K562 (cell line): ENCODE results near the gene PRELID1. TPM values are rescaled to one million over a fixed set of nuclear protein-coding genes. Genes with fewer than 3 reads are reported as not detected.

Experiments
- ATAC-seq: fragments of 200-7000 bp; cut with Tn5 transposase; 3 replicates; pipeline ENCODE4 v1.9.1; 2020; ENCODE audit warnings: moderate library complexity
- BruUV-seq: library from RNA; stranded (reverse); fragments of 400-500 nt; replicated peaks from 2 replicates; lab custom pipeline; 2021; lab: Mats Ljungman, UMichigan
- CTCF ChIA-PET: fragments of 300-600 bp; formaldehyde crosslinking; extraction: SDS; loops from one replicate; lab custom pipeline; 2021; ENCODE audit warnings: low intra/inter-chr PET ratio; lab: Yijun Ruan, JAX
- POLR2A ChIA-PET: fragments of 300-600, 350-650 bp; sonication (Branson Sonifier 250); formaldehyde crosslinking; extraction: SDS; loops from one replicate; lab custom pipeline; 2021; ENCODE audit warnings: antibody characterized with exemption, inconsistent platforms; lab: Yijun Ruan, JAX
- DNase-seq, 4 experiments: peaks; one replicate each; pipeline versions ENCODE4 v3.0.0 to v3.0.0-alpha.2; 2011 to 2018; ENCODE audit warnings: low spot score in 3 of 4, mixed read lengths in 3 of 4; ENCODE audit errors: extremely low read depth in 1 of 4
- FAIRE-seq: peaks from 2 replicates; lab custom pipeline; 2011; peaks lifted over from hg19 to GRCh38; lab: Jason Lieb, UNC
- H2AFZ ChIP-seq: 2 replicates; pipeline ENCODE4 v1.6.0; 2011; ENCODE audit warnings: low read depth, low read length, control low read depth, inconsistent platforms
- H3K27ac ChIP-seq: fragments of 200-600 bp; 3 replicates; pipeline ENCODE4 v1.8.0; 2011; ENCODE audit warnings: low read depth, mild to moderate bottlenecking, control low read depth, inconsistent platforms, low read length, moderate library complexity, mixed read lengths; ENCODE audit errors: extremely low read depth
- H3K27me3 ChIP-seq, 2 experiments: fragments of 300-600 bp in 1 of 2; 2 replicates in 1 of 2; 3 replicates in 1 of 2; pipeline versions ENCODE4 v1.6.0 to v1.8.0; 2011; ENCODE audit warnings: inconsistent platforms in 2 of 2, low read length in 2 of 2, mild to moderate bottlenecking in 1 of 2, mixed read lengths in 1 of 2, moderate library complexity in 1 of 2; ENCODE audit not compliant: control insufficient read depth in 2 of 2, insufficient read depth in 2 of 2
- H3K36me3 ChIP-seq: fragments of 300-600 bp; 3 replicates; pipeline ENCODE4 v1.8.0; 2011; ENCODE audit warnings: mild to moderate bottlenecking, low read length, inconsistent platforms; ENCODE audit not compliant: control insufficient read depth, insufficient read depth
- H3K4me1 ChIP-seq, 2 experiments: fragments of 200-600 bp in 1 of 2; replicated peaks in 1 of 2; 2 replicates in 1 of 2; 3 replicates in 1 of 2; pipeline versions ENCODE4 v1.5.1 to v1.8.0; 2011; ENCODE audit warnings: inconsistent platforms in 2 of 2, low read length in 2 of 2, mild to moderate bottlenecking in 1 of 2, mixed read lengths in 1 of 2, moderate library complexity in 1 of 2; ENCODE audit not compliant: control insufficient read depth in 2 of 2, insufficient read depth in 2 of 2
- H3K4me2 ChIP-seq: 2 replicates; pipeline ENCODE4 v1.6.1; 2011; ENCODE audit warnings: low read length, control low read depth, inconsistent platforms, mixed read lengths; ENCODE audit not compliant: insufficient read depth
- H3K4me3 ChIP-seq: fragments of 200-600 bp; sonication (generic), shearing (Covaris generic); 2 replicates; pipeline ENCODE4 v1.5.1; 2016; ENCODE audit warnings: control low read depth, inconsistent platforms
- H3K79me2 ChIP-seq: fragments of 200-600 bp; 3 replicates; pipeline ENCODE4 v1.8.0; 2011; ENCODE audit warnings: low read length, inconsistent platforms; ENCODE audit not compliant: control insufficient read depth, insufficient read depth
- H3K9ac ChIP-seq, 2 experiments: 2 replicates each; pipeline versions ENCODE4 v1.6.0 to v1.6.1; 2011; ENCODE audit warnings: low read depth in 2 of 2, low read length in 2 of 2, control low read depth in 1 of 2, inconsistent platforms in 1 of 2, mild to moderate bottlenecking in 1 of 2, mixed read lengths in 1 of 2; ENCODE audit not compliant: insufficient read depth in 1 of 2
- H3K9me1 ChIP-seq: one replicate; pipeline ENCODE4 v1.6.0; 2011; ENCODE audit warnings: inconsistent platforms, mild to moderate bottlenecking, low read length, moderate library complexity; ENCODE audit not compliant: control insufficient read depth, insufficient read depth
- H3K9me3 ChIP-seq: replicated peaks from 2 replicates; pipeline ENCODE4 v1.5.1; 2011; ENCODE audit warnings: low read depth, low read length, inconsistent platforms; ENCODE audit not compliant: control insufficient read depth, insufficient read depth
- H4K20me1 ChIP-seq: replicated peaks from 2 replicates; pipeline ENCODE4 v1.6.1; 2011; ENCODE audit warnings: low read length, inconsistent platforms, mixed read lengths; ENCODE audit not compliant: control insufficient read depth, insufficient read depth
- TRIM24 ChIP-seq, 2 experiments: fragments of 450-650 bp; IDR thresholded peaks; 2 replicates each; pipeline ENCODE4 v1.6.1; 2016
- WGBS: fragments of 100-300 bp; shearing (Covaris generic); methylation state at CpG from one replicate; pipeline ENCODE4 v1.1.6; 2016; ENCODE audit warnings: low coverage, mixed read lengths; ENCODE audit not compliant: insufficient coverage; ENCODE audit errors: missing lambda C conversion rate; 5-methylcytosine and 5-hydroxymethylcytosine counted together
- in situ Hi-C: fragments of 300-500 bp; cut with MboI; formaldehyde crosslinking; loops from 4 replicates; pipeline ENCODE4 v1.15.0; 2018; ENCODE audit warnings: inconsistent platforms, mixed read lengths
- intact Hi-C: fragments of 100-400 bp; cut with micrococcal nuclease; formaldehyde crosslinking; loops from 2 replicates; pipeline ENCODE4 v1.14.2; 2022
- polyA plus RNA-seq, 8 experiments: library from polyadenylated mRNA; depleted of rRNA in 4 of 8; stranded (reverse) in 5 of 8; unstranded in 3 of 8; fragments of >200 nt; fragmentation: Nextera tagmentation in 2 of 8; fragmentation: Illumina TruSeq in 1 of 8; extraction: Ambion mirVana in 2 of 8; extraction: Trizol in 1 of 8; gene quantifications; 2 replicates each; pipeline versions ENCODE4 v1.2.1 to v1.2.3, GENCODE V29; 2011 to 2014; ENCODE audit warnings: inconsistent platforms in 1 of 8, missing spikeins in 1 of 8
- total RNA-seq, 7 experiments: library from RNA; depleted of rRNA in 6 of 7; stranded (reverse); fragments of >200 nt in 6 of 7; fragmentation: Illumina TruSeq in 2 of 7; extraction: Trizol in 2 of 7; gene quantifications; 2 replicates each; pipeline versions ENCODE4 v1.2.1 to v1.2.3, GENCODE V29; 2011 to 2021; ENCODE audit warnings: low replicate concordance in 1 of 7
- TF ChIP-seq, protein P1 (sequence below), 3 experiments: IDR thresholded peaks in 2 of 3; conservative IDR thresholded peaks in 1 of 3; 2 replicates each; pipeline ENCODE4 v1.5.1; 2011 to 2012; ENCODE audit warnings: low read length in 3 of 3, mild to moderate bottlenecking in 3 of 3, control low read depth in 2 of 3, improper control_type of control experiment in 1 of 3, inconsistent platforms in 1 of 3, low read depth in 1 of 3, mixed read lengths in 1 of 3, moderate library complexity in 1 of 3; ENCODE audit not compliant: insufficient read depth in 2 of 3

The PRELID1 gene
- total and polyA plus RNA-seq, 9 of the 15 experiments (the other 6 are each of a cell fraction or from before 2014, with no cell fraction given) = 40.1 to 484 (median 340) TPM

DNA sequence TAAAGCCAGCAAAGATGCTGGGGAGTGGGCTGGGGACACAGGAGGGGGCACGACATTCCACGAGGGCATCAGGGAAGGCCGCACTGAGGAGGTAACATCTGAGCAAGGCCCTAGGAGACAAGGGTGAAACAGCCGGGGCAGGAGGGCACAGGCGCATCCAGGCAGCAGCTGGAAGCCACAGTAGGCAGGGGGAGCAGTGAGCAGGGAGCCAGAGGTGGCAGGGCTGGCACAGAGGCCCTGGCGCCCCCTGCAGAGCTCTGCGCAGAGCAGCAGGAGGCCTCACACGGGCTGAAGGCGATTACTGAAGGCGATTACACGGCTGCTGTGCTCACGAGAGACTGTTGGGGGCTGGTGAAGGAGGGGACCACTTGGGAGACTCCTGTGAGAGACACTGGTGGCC, 32.5 kb downstream of the PRELID1 start:
- no peak for TF ChIP-seq TRIM24 (IDR thresholded peaks at IDR 0.05)
- TF ChIP-seq, protein P1, sequence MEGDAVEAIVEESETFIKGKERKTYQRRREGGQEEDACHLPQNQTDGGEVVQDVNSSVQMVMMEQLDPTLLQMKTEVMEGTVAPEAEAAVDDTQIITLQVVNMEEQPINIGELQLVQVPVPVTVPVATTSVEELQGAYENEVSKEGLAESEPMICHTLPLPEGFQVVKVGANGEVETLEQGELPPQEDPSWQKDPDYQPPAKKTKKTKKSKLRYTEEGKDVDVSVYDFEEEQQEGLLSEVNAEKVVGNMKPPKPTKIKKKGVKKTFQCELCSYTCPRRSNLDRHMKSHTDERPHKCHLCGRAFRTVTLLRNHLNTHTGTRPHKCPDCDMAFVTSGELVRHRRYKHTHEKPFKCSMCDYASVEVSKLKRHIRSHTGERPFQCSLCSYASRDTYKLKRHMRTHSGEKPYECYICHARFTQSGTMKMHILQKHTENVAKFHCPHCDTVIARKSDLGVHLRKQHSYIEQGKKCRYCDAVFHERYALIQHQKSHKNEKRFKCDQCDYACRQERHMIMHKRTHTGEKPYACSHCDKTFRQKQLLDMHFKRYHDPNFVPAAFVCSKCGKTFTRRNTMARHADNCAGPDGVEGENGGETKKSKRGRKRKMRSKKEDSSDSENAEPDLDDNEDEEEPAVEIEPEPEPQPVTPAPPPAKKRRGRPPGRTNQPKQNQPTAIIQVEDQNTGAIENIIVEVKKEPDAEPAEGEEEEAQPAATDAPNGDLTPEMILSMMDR (IDR thresholded peaks at IDR 0.05 in 2 of 3, conservative IDR thresholded peaks at IDR 0.05 in 1 of 3; ENCODE audit: insufficient read depth in 2 of 3, low read depth in 1 of 3, low read length in 3 of 3) = peak; percentile 33 to 64 (median 47); a peak in 5 of 6 replicates
- intact Hi-C loops (no loop called here), in situ Hi-C loops (no loop called here)
- ATAC-seq (peak; percentile 58), FAIRE-seq (no peak), DNase-seq (no peak)
- no peak overlapping the region for H3K4me3 ChIP-seq
- ChIA-PET CTCF (no interaction called here), POLR2A (interaction anchor here (1.1 to 1.2 kb wide), 2 partner anchors 8 to 39 kb away, joined by 3 to 4 read pairs; no protein-coding TSS in a partner anchor)
- no peak overlapping the region for H2AFZ ChIP-seq
- no peak overlapping the region for H3K4me2 ChIP-seq
- H3K9me3 ChIP-seq = no peaks in the 10 kb centered on the region
- H3K27ac ChIP-seq = no peak overlapping the region
- 78% methylated on average over 10 of the region's 12 CpGs for WGBS
- H3K9me1 ChIP-seq = no peaks in the 10 kb centered on the region
- H3K4me1 ChIP-seq = peaks cover 0 to under 1% of the 10 kb centered on the region in 2 experiments; a peak in 1 of 5 replicates
- H3K36me3 ChIP-seq = peaks cover 91% of the 10 kb centered on the region
- H3K79me2 ChIP-seq = peaks cover 11% of the 10 kb centered on the region
- BruUV-seq = no TSS peak
- no peak overlapping the region for H3K9ac ChIP-seq
- H3K27me3 ChIP-seq = no peaks in the 10 kb centered on the region
- 0 out of 2 replicates have a peak, but pooled peaks cover 8% of the 10 kb centered on the region for H4K20me1 ChIP-seq
